PC-9 (cell line): Measurements from ENCODE around the gene STIMATE.

Source experiments
- EZH2 ChIP-seq: fragments of 200-600 bp; sonication (generic); IDR thresholded peaks from 2 replicates; pipeline ENCODE4 v1.8.0; 2017; ENCODE audit warnings: antibody characterized with exemption, low read depth
- TF ChIP-seq, protein P1 (sequence below): fragments of 200-600 bp; sonication (generic); conservative IDR thresholded peaks from 2 replicates; pipeline ENCODE4 v1.6.1; 2017; ENCODE audit warnings: mixed run types, antibody characterized with exemption, mild to moderate bottlenecking, moderate library complexity

DNA sequence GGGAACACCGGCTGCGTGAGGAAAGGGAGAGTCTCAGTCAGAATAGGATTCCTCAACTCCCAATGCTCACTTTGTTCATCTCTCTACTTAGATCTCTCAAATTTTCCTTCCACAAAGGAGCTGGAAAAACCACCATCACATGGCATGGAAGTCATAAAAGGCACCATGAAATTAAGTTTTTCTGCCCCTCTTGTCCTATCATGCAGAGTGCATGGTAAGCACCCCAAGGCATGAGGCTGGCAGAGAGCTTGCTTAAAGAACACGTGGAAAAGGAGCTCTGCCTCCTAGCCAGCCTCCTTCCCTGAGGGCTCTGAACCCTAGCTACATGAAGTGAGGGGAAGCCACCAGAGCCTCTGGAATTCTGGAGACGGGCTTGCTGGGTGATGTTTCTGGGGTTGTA, 17.8 kb downstream of the STIMATE start:
- TF ChIP-seq, protein P1, sequence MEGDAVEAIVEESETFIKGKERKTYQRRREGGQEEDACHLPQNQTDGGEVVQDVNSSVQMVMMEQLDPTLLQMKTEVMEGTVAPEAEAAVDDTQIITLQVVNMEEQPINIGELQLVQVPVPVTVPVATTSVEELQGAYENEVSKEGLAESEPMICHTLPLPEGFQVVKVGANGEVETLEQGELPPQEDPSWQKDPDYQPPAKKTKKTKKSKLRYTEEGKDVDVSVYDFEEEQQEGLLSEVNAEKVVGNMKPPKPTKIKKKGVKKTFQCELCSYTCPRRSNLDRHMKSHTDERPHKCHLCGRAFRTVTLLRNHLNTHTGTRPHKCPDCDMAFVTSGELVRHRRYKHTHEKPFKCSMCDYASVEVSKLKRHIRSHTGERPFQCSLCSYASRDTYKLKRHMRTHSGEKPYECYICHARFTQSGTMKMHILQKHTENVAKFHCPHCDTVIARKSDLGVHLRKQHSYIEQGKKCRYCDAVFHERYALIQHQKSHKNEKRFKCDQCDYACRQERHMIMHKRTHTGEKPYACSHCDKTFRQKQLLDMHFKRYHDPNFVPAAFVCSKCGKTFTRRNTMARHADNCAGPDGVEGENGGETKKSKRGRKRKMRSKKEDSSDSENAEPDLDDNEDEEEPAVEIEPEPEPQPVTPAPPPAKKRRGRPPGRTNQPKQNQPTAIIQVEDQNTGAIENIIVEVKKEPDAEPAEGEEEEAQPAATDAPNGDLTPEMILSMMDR: no peak
- TF ChIP-seq EZH2: no peak
